Chondrocyte (in vitro differentiated cells): ENCODE measurements around the gene FCF1. TPM values are rescaled to one million over a fixed set of nuclear protein-coding genes. Genes with fewer than 3 reads are reported as not detected.
"Not testable (repeated sequence)": the region's sequence is repeated elsewhere in the genome, so short reads cannot be mapped to it uniquely, and the experiment has no call there.

Experiments
- DNase-seq: peaks from one replicate; pipeline ENCODE4 v3.0.0; 2021; ENCODE audit warnings: mixed read lengths, low spot score
- H3K27ac Mint-ChIP-seq: one replicate; pipeline ENCODE4 v1.8.0; 2021; ENCODE audit warnings: mild to moderate bottlenecking, moderate library complexity, mixed read lengths; ENCODE audit not compliant: unreplicated experiment
- H3K27me3 Mint-ChIP-seq: 2 replicates; pipeline ENCODE4 v1.8.0; 2021; ENCODE audit warnings: low read depth, mixed read lengths
- H3K36me3 Mint-ChIP-seq: 2 replicates; pipeline ENCODE4 v1.8.0; 2021; ENCODE audit warnings: low read depth, mixed read lengths
- H3K4me1 Mint-ChIP-seq: 2 replicates; pipeline ENCODE4 v1.8.0; 2021; ENCODE audit warnings: low read depth, mild to moderate bottlenecking, mixed read lengths
- H3K4me3 Mint-ChIP-seq: one replicate; pipeline ENCODE4 v1.8.0; 2021; ENCODE audit warnings: mild to moderate bottlenecking, moderate library complexity, mixed read lengths; ENCODE audit not compliant: unreplicated experiment
- H3K9me3 Mint-ChIP-seq: 2 replicates; pipeline ENCODE4 v1.8.0; 2021; ENCODE audit warnings: low read depth, mixed read lengths
- total RNA-seq: library from RNA; stranded (reverse); gene quantifications from 3 replicates; pipeline ENCODE4 v1.2.1, GENCODE V29; 2021
- TF ChIP-seq, protein P1 (sequence below): fragments of 200-600 bp; sonication (generic); IDR thresholded peaks from 2 replicates; pipeline ENCODE4 v1.5.0; 2021; ENCODE audit warnings: antibody characterized with exemption, mild to moderate bottlenecking, moderate library complexity

The FCF1 gene
- total RNA-seq, 1 donor from 2014 or later, result 51.7 TPM

DNA sequence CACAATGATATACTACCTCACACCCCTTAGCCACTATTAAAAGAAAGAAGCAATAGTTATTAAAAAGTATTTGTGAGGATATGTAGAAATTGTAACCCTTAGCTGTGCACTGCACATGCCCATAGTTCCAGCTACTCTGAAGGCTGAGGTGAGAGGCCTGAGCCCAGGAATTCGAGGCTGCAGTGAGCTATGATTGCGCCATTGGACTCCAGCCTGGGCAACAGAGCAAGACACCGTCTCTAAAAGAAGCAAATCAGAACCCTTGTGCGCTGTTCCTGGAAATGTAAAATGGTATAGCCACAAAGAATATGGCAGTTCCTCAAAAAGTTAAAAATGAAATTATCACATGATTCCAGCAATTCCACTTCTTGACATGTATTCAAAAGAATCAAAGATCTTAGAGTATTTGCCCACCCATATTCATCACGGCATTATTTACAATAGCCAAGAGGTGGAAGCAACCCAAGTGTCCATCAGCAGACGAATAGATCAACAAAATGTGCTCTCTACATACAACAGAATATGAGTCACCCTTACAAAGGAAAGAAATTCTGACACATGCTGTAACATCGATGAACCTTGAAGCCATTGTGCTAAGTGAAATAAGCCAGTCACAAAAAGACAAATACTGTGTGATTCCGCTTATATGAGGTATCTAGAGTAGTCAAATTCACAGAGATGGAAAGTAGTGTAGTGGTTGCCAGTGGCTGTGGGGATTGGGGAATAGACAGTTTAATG, 26.5 kb downstream of the FCF1 start:
- Mint-ChIP-seq H3K27me3 (no peaks in the 10 kb centered on the region), H3K27ac (no peak overlapping the region), H3K9me3 (peaks cover 3% of the 10 kb centered on the region), H3K4me1 (no peaks in the 10 kb centered on the region), H3K36me3 (peaks cover 15% of the 10 kb centered on the region), H3K4me3 (no peak overlapping the region)
- TF ChIP-seq, protein P1, sequence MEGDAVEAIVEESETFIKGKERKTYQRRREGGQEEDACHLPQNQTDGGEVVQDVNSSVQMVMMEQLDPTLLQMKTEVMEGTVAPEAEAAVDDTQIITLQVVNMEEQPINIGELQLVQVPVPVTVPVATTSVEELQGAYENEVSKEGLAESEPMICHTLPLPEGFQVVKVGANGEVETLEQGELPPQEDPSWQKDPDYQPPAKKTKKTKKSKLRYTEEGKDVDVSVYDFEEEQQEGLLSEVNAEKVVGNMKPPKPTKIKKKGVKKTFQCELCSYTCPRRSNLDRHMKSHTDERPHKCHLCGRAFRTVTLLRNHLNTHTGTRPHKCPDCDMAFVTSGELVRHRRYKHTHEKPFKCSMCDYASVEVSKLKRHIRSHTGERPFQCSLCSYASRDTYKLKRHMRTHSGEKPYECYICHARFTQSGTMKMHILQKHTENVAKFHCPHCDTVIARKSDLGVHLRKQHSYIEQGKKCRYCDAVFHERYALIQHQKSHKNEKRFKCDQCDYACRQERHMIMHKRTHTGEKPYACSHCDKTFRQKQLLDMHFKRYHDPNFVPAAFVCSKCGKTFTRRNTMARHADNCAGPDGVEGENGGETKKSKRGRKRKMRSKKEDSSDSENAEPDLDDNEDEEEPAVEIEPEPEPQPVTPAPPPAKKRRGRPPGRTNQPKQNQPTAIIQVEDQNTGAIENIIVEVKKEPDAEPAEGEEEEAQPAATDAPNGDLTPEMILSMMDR, result no peak
- no peak for DNase-seq

- Mint-ChIP-seq H3K36me3 (no peaks in the 10 kb centered on the region), H3K27ac (no peak overlapping the region), H3K9me3 (peaks cover 5% of the 10 kb centered on the region), H3K27me3 (no peaks in the 10 kb centered on the region), H3K4me3 (no peak overlapping the region), H3K4me1 (no peaks in the 10 kb centered on the region)
- TF ChIP-seq, protein P1, result no peak
- DNase-seq, result no peak
Observed at GRCh38 chr14:74747237-74747636, 34.3 kb downstream of the FCF1 start.

DNA sequence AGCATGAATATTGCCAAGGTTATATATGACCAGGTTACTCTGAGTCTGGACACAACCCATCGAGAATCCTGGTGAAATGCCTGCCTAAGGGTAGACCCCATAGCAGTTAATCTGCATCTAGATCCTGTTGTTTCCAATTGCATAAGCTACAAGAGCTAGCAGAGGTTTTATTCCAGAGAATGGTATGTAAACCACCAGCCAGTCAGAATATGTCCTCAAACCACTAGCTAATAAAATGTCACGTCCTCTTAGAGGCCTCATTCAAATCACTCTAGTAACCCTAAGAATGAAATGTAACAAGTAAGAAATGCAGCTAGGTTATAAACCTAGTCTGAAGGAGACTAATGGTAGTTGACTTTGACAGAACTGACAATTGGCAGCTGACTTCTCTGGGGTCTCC, 41.2 kb downstream of the FCF1 start:
- no peak for DNase-seq
- Mint-ChIP-seq H3K4me1 (no peaks in the 10 kb centered on the region), H3K27me3 (no peaks in the 10 kb centered on the region), H3K9me3 (peaks cover 14% of the 10 kb centered on the region), H3K27ac (no peak overlapping the region), H3K4me3 (no peak overlapping the region), H3K36me3 (peaks cover 6% of the 10 kb centered on the region)
- TF ChIP-seq, protein P1, result no peak

DNA sequence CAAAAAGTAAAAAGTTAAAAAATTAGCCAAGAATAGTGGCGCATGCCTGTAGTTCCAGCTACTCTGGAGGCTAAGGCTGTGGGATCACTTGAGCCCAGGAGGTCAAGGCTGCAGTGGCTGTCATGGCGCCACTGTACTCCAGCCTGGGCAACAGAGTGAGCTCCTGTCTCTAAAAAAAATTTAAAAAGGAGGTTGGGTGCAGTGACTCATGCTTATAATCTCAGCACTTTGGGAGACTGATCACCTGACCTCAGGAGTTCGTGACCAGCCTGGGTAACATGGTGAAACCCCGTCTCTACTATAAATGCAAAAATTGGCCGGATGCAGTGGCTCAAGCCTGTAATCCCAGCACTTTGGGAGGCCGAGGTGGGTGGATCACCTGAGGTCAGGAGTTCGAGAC, 42.0 kb downstream of the FCF1 start:
- DNase-seq, result no peak
- TF ChIP-seq, protein P1, result no peak
- no peak overlapping the region for H3K27ac Mint-ChIP-seq
- peaks cover 6% of the 10 kb centered on the region for H3K36me3 Mint-ChIP-seq
- no peaks in the 10 kb centered on the region for H3K4me1 Mint-ChIP-seq
- no peaks in the 10 kb centered on the region for H3K27me3 Mint-ChIP-seq
- H3K4me3 Mint-ChIP-seq, result no peak overlapping the region
- H3K9me3 Mint-ChIP-seq, result peaks cover 14% of the 10 kb centered on the region

DNA sequence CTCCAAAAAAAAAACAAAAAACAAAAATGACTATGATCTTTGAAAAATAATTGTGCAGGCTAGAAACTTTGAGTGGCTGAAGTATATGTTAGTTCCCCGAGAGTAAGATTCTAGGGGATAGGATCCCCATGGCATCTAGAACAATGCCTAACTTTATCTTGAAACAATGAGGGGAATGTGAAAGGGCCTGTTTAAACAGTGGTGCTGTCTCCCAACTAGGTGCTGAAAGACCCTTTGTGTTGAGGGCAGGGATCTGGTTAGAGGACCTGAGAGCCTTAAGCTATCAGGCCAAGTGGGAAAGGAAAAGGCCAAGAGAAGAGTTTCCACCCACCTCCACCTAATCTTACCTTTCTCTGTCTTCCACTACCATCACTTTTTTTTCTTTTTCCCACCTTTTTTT, 43.4 kb downstream of the FCF1 start:
- Mint-ChIP-seq H3K36me3 (peaks cover 6% of the 10 kb centered on the region), H3K27ac (no peak overlapping the region), H3K9me3 (peaks cover 14% of the 10 kb centered on the region), H3K4me1 (no peaks in the 10 kb centered on the region), H3K27me3 (no peaks in the 10 kb centered on the region), H3K4me3 (no peak overlapping the region)
- no peak for DNase-seq
- TF ChIP-seq, protein P1, result no peak

GRCh38 chr14:74758505-74758904, 45.6 kb downstream of the FCF1 start:
- H3K27me3 Mint-ChIP-seq, H3K27ac Mint-ChIP-seq, DNase-seq, H3K4me3 Mint-ChIP-seq, H3K36me3 Mint-ChIP-seq, H3K9me3 Mint-ChIP-seq, H3K4me1 Mint-ChIP-seq: not testable (repeated sequence)
